ENCODE data around the gene NRXN3.

Gene NRXN3

GRCh38 chr14:78627114-78627513 lies 456.9 kb downstream of the NRXN3 start:
- TF ChIP-seq GATA3 (IDR thresholded peaks at IDR 0.05; ENCODE audit: low read depth, low read length) (no peak), GATA2 (IDR thresholded peaks at IDR 0.05; ENCODE audit: low read depth, low read length) (no peak)

GRCh38 chr14:78631551-78631950 lies 461.4 kb downstream of the NRXN3 start:
- no peak for TF ChIP-seq GATA3 (IDR thresholded peaks at IDR 0.05; ENCODE audit: low read depth, low read length)
- TF ChIP-seq GATA2 (IDR thresholded peaks at IDR 0.05; ENCODE audit: low read depth, low read length), result no peak

- TF ChIP-seq GATA3 (IDR thresholded peaks at IDR 0.05; ENCODE audit: low read depth, low read length) (no peak), GATA2 (IDR thresholded peaks at IDR 0.05; ENCODE audit: low read depth, low read length) (no peak)
Measured at GRCh38 chr14:78633752-78634151, 463.6 kb downstream of the NRXN3 start.

- TF ChIP-seq GATA3 (IDR thresholded peaks at IDR 0.05; ENCODE audit: low read depth, low read length) (no peak), GATA2 (IDR thresholded peaks at IDR 0.05; ENCODE audit: low read depth, low read length) (no peak)
Measured at GRCh38 chr14:78637489-78637888, 467.3 kb downstream of the NRXN3 start.

GRCh38 chr14:78637908-78638475 lies 467.8 kb downstream of the NRXN3 start:
- no peak for TF ChIP-seq GATA2 (IDR thresholded peaks at IDR 0.05; ENCODE audit: low read depth, low read length)
- TF ChIP-seq GATA3 (IDR thresholded peaks at IDR 0.05; ENCODE audit: low read depth, low read length), result no peak

GRCh38 chr14:78638926-78639325 lies 468.8 kb downstream of the NRXN3 start:
- TF ChIP-seq GATA2 (IDR thresholded peaks at IDR 0.05; ENCODE audit: low read depth, low read length) (no peak), GATA3 (IDR thresholded peaks at IDR 0.05; ENCODE audit: low read depth, low read length) (no peak)

- TF ChIP-seq GATA3 (IDR thresholded peaks at IDR 0.05; ENCODE audit: low read depth, low read length), result no peak
- TF ChIP-seq GATA2 (IDR thresholded peaks at IDR 0.05; ENCODE audit: low read depth, low read length), result no peak
Measured at GRCh38 chr14:78644824-78645559, 474.8 kb downstream of the NRXN3 start.

GRCh38 chr14:78652727-78653126 lies 482.6 kb downstream of the NRXN3 start:
- TF ChIP-seq GATA3 (IDR thresholded peaks at IDR 0.05; ENCODE audit: low read depth, low read length) (no peak), GATA2 (IDR thresholded peaks at IDR 0.05; ENCODE audit: low read depth, low read length) (no peak)

GRCh38 chr14:78653173-78653572 lies 483.0 kb downstream of the NRXN3 start:
- TF ChIP-seq GATA3 (IDR thresholded peaks at IDR 0.05; ENCODE audit: low read depth, low read length) (no peak), GATA2 (IDR thresholded peaks at IDR 0.05; ENCODE audit: low read depth, low read length) (no peak)

- TF ChIP-seq GATA3 (IDR thresholded peaks at IDR 0.05; ENCODE audit: low read depth, low read length), result no peak
- no peak for TF ChIP-seq GATA2 (IDR thresholded peaks at IDR 0.05; ENCODE audit: low read depth, low read length)
Measured at GRCh38 chr14:78657451-78657850, 487.3 kb downstream of the NRXN3 start.

GRCh38 chr14:78664841-78665240 lies 494.7 kb downstream of the NRXN3 start:
- TF ChIP-seq GATA2 (IDR thresholded peaks at IDR 0.05; ENCODE audit: low read depth, low read length) (no peak), GATA3 (IDR thresholded peaks at IDR 0.05; ENCODE audit: low read depth, low read length) (no peak)

- no peak for TF ChIP-seq GATA2 (IDR thresholded peaks at IDR 0.05; ENCODE audit: low read depth, low read length)
- TF ChIP-seq GATA3 (IDR thresholded peaks at IDR 0.05; ENCODE audit: low read depth, low read length), result no peak
Measured at GRCh38 chr14:78666336-78667056, 496.3 kb downstream of the NRXN3 start.

- TF ChIP-seq GATA3 (IDR thresholded peaks at IDR 0.05; ENCODE audit: low read depth, low read length) (no peak), GATA2 (IDR thresholded peaks at IDR 0.05; ENCODE audit: low read depth, low read length) (no peak)
Measured at GRCh38 chr14:78667141-78667540, 497.0 kb downstream of the NRXN3 start.

GRCh38 chr14:78673845-78674244 lies 503.7 kb downstream of the NRXN3 start:
- TF ChIP-seq GATA3 (IDR thresholded peaks at IDR 0.05; ENCODE audit: low read depth, low read length), result no peak
- TF ChIP-seq GATA2 (IDR thresholded peaks at IDR 0.05; ENCODE audit: low read depth, low read length), result no peak

GRCh38 chr14:78674820-78675219 lies 504.6 kb downstream of the NRXN3 start:
- TF ChIP-seq GATA2 (IDR thresholded peaks at IDR 0.05; ENCODE audit: low read depth, low read length), result no peak
- TF ChIP-seq GATA3 (IDR thresholded peaks at IDR 0.05; ENCODE audit: low read depth, low read length), result no peak

Measured in SH-SY5Y (cell line).